NOMO-1 (cell line): ENCODE measurements around the gene MARK4.

Experiments used
- DNase-seq, 2 experiments: peaks; one replicate each; lab custom pipeline; 2025; ENCODE audit not compliant: unreplicated experiment in 2 of 2; lab: John Stamatoyannopoulos, UW

MARK4 gene

DNA sequence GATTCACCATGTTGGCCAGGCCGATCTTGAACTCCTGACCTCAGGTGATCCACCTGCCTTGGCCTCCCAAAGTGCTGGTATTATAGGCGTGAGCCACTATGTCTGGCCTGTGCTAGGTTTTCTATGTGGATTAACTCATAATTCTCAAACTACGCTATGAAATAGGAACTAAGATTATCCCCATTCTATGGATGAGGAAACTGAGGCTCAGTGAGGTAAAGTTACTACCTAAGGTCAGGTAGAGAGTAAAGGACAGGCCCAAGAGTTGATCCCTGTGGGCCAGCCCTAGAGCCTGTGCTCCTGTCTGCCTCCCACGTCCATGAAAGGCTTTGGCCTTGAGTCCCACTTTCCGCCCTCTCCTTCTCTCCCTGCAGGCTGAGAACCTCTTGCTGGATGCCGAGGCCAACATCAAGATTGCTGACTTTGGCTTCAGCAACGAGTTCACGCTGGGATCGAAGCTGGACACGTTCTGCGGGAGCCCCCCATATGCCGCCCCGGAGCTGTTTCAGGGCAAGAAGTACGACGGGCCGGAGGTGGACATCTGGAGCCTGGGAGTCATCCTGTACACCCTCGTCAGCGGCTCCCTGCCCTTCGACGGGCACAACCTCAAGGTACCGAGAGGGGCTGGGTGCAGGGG is 20.1 kb downstream of the MARK4 start:
- no peak for DNase-seq

DNA sequence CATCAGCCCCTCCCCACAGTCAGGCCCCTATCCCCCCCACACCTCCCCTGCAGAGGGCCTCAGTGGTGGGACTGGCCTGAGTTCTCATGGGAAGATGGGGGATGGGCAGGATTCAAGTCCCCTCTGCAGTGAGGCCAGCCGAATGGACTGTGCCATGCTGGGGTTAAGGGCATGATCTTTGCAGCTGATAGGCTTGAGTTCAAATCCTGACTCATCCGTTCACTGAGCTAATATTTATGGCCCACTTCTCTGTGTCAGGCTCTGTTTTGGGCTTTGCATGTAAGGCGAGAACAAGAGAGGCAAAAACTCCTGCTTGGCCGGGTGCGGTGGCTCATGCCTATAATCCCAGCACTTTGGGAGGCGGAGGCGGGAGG is 20.7 kb downstream of the MARK4 start:
- DNase-seq: no peak

DNA sequence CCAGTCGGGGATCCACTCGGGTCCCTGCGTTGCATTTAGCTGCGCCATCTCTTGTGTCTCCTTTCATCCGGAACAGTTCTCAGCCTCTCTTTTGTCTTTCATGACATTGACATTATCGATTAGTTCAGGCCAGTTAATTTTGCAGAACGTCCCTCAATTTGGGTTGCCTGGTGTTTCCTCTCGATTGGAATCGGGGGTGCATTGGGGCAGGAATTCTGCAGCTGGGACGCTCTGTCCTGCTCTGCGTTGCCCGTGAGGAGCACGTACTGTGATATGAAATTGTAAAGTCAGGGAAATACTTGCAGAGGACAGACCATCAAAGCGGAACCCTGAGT is 22.4 kb downstream of the MARK4 start:
- DNase-seq: no peak

DNA sequence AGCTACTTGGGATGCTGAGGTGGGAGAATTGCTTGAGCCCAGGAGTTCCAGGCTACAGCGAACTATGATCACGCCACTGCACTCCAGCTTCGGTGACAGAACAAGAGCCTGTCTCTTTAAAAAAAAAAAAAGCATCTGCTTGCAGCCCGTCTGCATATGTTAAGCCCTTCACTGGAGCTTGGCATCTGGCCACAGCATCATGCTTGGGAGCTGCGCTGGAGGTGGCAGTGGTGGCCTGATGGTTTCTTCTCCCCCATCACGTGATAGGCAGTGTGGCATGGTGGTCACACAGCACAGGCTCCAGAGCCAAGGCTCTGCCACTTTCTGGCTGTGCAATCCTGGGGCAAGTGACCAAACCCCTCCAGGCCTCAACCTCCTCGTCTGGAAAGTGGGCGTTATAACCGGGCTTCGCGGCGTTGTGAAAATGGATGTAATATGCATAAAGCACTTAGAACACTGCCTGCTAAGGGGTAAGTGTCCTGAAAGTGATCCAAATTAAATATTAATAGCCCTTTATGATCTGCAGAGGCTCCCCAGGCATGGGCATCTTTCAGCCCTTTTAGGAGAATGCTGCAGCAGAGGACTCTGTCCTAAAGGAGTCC is 24.4 kb downstream of the MARK4 start:
- DNase-seq: no peak

DNA sequence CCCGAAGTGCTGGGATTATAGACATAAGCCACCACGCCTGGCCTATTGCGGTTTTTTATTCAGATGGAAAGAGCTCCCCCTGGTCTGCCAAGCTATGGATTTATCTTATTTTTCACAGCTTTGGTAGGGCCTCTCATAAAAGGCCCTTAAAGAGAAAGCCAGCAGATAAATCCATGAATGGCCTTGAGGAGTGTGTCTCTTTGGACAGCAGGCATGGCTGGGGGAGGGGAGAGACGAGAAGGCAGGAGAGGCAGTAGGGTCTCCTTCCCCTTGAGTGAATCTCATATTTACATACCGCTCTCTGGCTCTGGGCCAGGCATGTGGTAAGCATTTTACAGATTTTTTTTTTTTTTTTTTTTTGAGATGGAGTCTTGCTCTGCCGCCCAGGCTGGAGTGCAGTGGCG is 25.2 kb downstream of the MARK4 start:
- DNase-seq: no peak

DNA sequence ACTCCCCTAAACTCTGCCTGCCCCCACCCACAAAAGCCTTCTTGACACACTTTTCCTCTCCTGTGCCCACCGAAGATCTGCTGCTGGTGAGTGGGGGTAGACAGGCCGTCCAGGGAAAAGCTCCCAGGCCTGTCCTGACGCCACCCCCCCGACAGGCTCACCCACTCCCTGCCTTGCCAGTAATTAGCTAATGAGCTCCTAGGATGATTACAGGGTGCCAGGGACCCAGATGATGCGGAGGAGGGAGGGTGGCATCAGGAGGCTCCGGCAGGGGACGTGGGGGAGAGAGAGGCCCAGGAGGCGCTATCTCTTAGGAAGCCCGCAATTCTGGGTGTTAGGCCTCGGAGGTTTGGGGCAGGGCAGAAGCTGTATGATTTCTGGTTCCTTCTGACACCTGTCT is 27.0 kb downstream of the MARK4 start:
- DNase-seq: no peak

DNA sequence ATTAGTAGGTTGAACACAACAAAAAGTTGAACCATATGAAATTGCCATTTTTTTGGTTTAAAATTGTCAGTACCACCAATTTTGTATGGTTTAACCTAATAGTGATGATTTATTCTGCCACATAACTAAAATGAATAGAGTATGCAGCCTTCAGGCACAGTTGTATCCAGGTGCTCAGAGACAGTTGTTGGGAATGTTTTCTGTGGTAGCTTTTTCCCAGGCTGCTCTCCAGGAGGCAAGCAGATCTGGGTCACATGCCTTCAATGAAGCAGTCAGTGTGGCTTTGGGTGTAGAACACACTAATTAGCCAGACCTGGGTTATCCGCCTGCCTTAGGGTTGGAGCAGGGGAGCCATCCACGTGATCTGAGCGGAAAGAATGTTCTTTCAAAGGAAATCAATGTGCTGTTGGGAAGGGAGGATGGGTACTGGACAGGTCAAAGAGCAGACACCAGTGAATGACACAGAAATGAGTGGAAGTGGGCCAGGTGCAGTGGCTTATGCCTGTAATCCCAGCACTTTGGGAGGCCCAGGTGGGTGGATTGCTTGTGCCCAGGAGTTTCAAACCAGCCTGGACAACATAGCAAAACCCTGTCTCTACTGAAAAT is 28.6 kb downstream of the MARK4 start:
- DNase-seq: no peak

DNA sequence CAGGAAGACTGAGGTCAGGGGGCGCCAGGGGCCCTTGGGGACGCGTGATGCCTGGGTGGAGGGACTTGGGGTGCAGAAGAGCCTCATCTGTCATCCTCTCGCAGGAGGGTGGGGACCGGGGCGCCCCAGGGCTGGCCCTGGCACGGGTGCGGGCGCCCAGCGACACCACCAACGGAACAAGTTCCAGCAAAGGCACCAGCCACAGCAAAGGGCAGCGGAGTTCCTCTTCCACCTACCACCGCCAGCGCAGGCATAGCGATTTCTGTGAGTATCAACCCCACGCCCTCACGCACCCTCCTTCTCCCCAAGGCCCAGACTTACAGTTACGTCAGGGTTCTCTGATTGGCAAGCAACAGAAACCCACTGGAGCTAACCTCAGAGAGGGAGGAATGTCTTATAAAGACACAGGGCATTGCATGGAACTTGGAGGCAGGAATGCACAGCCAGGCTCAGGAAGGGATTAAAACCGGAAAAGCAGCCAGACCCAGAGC is 29.4 kb downstream of the MARK4 start:
- DNase-seq: peak; percentile 37 to 38

DNA sequence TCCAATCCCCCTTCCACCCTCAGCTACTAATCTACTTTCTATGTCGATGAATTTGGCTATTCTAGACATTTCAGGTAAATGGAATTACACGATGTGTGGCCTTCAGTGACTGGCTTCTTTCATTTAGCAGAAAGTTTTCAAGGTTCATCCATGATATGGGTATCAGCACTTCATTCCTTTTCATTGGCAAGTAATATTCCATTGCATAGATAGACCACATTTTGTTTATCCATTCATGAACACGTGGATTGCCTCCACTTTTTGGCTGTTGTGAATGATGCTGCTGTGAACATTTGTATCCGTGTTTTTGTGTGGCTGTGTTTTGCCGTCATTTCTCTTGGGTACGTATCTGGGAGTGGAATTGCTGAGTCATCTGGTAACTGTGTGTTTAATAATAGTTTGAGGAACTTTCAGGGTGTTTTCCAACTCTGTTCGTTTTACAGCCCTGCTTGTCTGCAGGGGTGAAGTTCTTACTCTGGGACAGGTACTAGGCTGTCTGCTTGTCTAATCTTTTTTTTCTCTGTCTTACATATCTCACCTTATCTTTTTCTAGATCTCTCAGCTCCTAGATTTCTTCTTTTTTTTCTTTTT is 32.5 kb downstream of the MARK4 start:
- peak; percentile 14 to 73 for DNase-seq

DNA sequence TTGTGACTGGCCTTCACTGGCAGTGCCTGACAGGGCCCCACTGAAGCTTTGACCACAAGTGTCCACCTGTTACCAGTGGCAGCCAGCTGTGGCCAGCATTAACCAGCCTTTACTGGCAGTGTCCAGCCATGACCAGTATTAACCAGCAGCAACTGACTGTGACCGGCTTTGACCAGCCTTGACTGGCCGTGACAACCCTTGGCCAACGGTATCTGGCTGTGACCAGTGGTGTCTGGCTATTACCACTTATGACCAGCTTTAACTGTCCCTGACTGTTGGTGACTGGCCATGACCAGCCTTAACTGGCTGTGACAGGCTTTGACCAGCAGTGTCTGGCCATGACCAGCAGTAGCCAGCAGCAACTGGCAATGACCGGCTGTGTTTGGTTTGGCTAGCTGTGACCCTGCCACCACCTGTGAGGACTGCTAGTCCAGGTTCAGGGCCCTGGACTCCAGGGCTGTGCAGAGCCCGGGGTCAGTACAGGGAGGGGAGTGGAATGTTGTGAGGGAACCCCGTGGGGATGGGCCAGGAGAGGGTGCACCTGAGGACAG is 39.4 kb downstream of the MARK4 start:
- DNase-seq: no peak

DNA sequence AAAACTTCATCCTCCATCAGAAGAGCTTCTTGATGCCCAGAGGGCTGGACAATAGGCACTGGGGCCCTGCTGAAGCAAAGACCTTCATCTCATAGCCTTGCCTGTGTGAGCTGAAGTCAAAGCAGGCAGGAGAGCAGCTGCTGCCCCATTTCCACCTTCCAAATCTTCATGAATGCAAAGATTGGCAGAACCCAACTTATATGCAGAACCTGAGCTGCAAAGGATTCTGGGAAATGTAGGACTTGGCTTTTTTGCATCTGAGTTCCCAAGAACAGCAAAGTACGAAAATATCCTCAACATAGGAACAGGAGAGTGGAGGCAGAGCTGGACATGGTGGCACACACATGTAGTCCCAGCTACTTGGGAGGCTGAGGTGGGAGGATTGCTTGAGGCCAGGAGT is 40.8 kb downstream of the MARK4 start:
- no peak for DNase-seq

DNA sequence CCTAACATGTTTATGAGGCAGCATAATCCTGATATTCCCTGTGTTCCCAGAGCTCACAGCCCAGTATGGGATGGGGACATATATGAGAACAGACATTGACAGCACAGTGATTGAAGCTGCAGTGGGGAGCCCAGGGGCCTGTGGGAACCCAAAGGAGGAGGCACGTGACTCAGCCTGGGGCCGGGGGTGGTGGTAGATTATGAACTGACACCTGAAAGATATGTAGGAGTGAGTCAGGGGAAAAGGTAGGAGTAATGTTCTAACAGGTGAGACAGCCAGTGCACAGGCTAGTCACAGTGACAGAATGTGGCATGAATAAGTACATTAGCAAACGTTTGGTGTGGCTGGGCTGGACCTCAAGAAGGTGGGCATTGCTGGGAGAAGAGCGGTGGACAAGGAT is 42.6 kb downstream of the MARK4 start:
- DNase-seq: no peak

DNA sequence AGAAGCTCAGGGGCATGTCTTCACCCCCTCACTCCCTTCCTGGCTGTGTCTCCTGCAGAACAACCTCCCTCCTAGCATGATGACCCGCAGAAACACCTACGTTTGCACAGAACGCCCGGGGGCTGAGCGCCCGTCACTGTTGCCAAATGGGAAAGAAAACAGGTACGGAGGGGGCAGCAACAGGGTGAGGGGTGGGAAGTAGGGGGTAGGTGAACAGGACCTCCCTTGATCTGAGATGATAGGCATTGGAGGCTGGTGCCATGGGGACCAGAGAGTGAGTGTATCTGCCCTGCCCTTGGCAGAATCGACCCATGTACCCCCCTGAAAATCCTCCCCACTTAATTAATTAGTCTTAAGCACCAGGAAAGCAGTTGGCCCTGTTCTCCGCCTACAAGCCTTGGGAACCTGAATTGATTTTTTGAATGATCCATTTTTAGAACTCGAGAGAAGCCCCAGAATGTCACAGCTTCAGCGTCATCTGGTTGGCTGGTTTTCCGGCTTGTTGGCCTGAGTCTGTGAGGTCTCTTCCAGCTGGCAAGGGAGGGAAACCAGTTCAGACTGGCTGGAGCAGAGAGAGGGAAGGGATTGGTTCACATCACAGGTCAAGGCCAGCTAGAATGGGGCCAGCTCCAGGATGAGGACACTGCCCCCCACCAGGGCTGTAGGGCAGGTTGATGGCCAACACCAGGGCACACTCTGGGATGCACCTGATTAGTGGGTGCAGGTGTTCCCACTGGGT is 43.4 kb downstream of the MARK4 start:
- DNase-seq: no peak

DNA sequence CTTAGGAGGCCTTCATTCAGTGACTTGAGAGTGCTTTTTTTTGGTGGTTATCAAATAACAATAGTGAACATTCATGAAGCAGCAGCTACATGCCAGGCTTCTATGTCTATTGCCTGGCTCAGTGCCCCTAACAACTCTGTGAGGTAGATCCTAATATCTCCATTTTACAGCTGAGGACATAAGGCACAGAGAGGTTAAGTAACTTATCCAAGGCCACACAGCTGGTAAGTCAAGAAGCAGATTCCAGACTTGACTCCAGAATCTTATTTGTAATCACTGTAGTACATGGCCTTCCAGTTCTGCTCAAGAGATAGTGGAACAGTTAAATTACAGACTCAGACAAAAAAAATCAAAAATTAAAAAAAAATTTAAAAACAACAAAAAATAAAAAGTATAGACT is 44.8 kb downstream of the MARK4 start:
- no peak for DNase-seq

DNA sequence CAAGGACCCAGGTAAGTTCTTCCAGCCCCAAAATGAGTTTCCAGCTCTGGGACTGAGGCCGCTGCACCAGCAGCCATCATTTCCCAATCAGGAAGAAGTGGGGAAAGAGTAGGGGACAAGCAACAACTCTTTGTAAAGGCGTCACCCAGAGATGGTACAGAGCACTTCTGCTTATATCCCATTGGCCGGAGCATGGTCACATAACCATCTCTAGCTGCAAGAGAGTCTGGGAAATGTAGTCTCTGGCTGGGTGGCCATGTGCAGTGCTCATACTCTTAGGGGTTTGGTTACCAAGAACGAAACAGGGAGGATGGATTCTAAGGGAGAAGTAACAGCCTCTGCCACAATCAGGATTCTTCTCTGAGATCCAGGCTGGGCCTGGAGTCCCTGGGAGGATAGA is 45.3 kb downstream of the MARK4 start:
- peak; percentile 17 to 42 for DNase-seq

DNA sequence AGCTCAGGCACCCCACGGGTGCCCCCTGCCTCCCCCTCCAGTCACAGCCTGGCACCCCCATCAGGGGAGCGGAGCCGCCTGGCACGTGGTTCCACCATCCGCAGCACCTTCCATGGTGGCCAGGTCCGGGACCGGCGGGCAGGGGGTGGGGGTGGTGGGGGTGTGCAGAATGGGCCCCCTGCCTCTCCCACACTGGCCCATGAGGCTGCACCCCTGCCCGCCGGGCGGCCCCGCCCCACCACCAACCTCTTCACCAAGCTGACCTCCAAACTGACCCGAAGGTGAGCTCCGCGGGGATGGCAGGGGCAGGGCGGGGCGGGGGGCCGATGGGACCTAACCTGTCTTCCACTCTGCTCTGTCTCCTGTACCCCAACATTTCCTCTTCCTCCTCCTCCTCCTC is 46.6 kb downstream of the MARK4 start:
- no peak for DNase-seq

DNA sequence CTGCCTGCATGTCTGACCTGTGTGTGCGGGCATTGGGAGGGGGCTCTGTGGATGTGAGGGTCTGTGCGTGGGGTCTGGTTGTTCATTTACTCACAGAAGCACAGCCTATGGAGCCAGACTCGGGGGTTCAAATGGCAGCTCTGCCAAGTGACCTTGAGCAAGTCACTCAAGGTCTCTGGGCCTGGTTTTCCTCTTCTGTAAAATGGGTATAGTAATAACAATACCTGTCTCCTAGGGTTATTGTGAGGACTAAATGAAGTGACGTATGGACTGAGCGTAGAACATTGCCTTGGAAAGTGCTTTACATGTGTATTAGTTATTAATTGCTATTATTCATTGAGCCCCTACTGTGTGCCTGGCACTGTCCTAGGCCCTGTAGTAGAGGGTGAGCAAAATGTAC is 47.2 kb downstream of the MARK4 start:
- no peak for DNase-seq

DNA sequence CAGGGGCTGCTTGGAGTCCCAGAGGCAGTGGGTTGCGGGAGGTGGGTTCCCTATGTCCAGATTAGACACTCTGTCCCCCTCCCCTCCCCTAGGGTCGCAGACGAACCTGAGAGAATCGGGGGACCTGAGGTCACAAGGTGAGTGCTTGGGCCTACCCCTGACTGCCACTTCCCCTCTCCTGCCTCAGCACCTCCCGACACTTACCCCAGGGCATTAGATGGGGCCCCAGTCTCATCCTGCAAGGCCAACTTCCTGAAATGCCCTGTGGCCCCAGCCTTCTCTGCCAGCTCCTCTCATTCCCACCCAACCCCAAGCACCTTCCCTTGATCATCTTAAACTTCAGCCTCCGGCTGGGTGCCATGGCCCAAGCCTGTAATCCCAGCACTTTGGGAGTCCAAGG is 48.6 kb downstream of the MARK4 start:
- DNase-seq: peak in 1 of 2 experiments; percentile 3

DNA sequence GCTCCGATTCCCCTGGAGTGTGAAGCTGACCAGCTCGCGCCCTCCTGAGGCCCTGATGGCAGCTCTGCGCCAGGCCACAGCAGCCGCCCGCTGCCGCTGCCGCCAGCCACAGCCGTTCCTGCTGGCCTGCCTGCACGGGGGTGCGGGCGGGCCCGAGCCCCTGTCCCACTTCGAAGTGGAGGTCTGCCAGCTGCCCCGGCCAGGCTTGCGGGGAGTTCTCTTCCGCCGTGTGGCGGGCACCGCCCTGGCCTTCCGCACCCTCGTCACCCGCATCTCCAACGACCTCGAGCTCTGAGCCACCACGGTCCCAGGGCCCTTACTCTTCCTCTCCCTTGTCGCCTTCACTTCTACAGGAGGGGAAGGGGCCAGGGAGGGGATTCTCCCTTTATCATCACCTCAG is 51.3 kb downstream of the MARK4 start:
- no peak for DNase-seq

DNA sequence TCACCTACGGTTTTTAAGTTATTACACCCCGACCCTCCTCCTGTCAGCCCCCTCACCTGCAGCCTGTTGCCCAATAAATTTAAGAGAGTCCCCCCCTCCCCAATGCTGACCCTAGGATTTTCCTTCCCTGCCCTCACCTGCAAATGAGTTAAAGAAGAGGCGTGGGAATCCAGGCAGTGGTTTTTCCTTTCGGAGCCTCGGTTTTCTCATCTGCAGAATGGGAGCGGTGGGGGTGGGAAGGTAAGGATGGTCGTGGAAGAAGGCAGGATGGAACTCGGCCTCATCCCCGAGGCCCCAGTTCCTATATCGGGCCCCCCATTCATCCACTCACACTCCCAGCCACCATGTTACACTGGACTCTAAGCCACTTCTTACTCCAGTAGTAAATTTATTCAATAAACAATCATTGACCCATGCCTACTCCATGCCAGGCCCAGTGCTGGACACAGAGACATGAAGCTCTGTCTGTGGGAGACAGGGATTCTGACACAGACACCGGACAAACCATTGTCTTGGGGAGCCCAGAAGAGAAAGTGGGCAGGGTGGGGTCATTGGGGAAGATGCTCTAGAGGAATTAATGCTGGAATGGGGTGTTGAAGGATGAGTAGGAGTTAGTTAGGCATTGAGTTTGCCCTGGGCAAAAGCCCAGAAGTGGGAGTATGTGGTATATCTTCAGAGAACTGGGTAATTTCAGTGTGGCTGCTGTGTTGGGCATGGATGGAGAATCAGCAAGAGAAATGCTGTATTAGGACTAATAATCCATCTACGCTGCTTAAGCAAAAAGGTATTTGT is 52.4 kb downstream of the MARK4 start:
- no peak for DNase-seq
